Lung microvascular endothelial cell (primary cell): ENCODE data around the gene ZNF747. TPM values are rescaled to one million over a fixed set of nuclear protein-coding genes. Genes with fewer than 3 reads are reported as not detected.

Experiments used
- total RNA-seq: library from RNA; depleted of rRNA; stranded (reverse); fragments of >200 nt; gene quantifications from 2 replicates; pipeline ENCODE4 v1.2.1, GENCODE V29; 2014

Gene ZNF747
- total RNA-seq, 1 donor from 2014 or later: 7.7 TPM

Other genes with a start within 250 kb of the ZNF747 start
- 31.6 and 31.9 TPM in 2 replicates for gene CD2BP2, start 179.6 kb downstream of the ZNF747 start, total RNA-seq
- 16.6 and 22.4 TPM in 2 replicates for gene TBC1D10B, start 164.4 kb downstream of the ZNF747 start, total RNA-seq
- not detected in 2 replicates for gene MYL11, start 160.1 kb downstream of the ZNF747 start, total RNA-seq
- 0.20 TPM in 1 of 2 replicates, not detected in the other for gene SEPTIN1, start 152.3 kb downstream of the ZNF747 start, total RNA-seq
- gene ZNF48, start 139.4 kb downstream of the ZNF747 start, total RNA-seq: 11.1 and 11.6 TPM in 2 replicates
- gene ZNF771, start 127.3 kb downstream of the ZNF747 start, total RNA-seq: 8.3 and 10.5 TPM in 2 replicates
- 54.8 and 57.5 TPM in 2 replicates for gene DCTPP1, start 104.8 kb downstream of the ZNF747 start, total RNA-seq
- 11.8 and 17.9 TPM in 2 replicates for gene SEPHS2, start 89.0 kb downstream of the ZNF747 start, total RNA-seq
- not detected in 2 replicates for gene ITGAL, start 62.1 kb downstream of the ZNF747 start, total RNA-seq
- 11.3 and 17.9 TPM in 2 replicates for gene ZNF768, start 8.3 kb downstream of the ZNF747 start, total RNA-seq
- gene ZNF764, start 23.5 kb upstream of the ZNF747 start, total RNA-seq: 2.0 and 3.2 TPM in 2 replicates
- gene ZNF688, start 36.9 kb upstream of the ZNF747 start, total RNA-seq: 5.0 and 5.4 TPM in 2 replicates
- 5.4 and 9.9 TPM in 2 replicates for gene ZNF785, start 50.8 kb upstream of the ZNF747 start, total RNA-seq
- 3.1 and 4.0 TPM in 2 replicates for gene ZNF689, start 75.5 kb upstream of the ZNF747 start, total RNA-seq
- gene PRR14, start 116.1 kb upstream of the ZNF747 start, total RNA-seq: 4.1 and 4.4 TPM in 2 replicates
- gene FBRS, start 123.6 kb upstream of the ZNF747 start, total RNA-seq: 7.8 and 13.3 TPM in 2 replicates
- 16.6 and 24.8 TPM in 2 replicates for gene SRCAP, start 164.3 kb upstream of the ZNF747 start, total RNA-seq
- 8.9 and 10.7 TPM in 2 replicates for gene PHKG2, start 213.6 kb upstream of the ZNF747 start, total RNA-seq
- 0.40 and 0.87 TPM in 2 replicates for gene CFAP119, start 227.2 kb upstream of the ZNF747 start, total RNA-seq
- 32.7 and 42.5 TPM in 2 replicates for gene RNF40, start 227.5 kb upstream of the ZNF747 start, total RNA-seq